ENCODE measurements around the gene LRRC8C.

LRRC8C gene

GRCh38 chr1:89596698-89597097 lies 36.2 kb upstream of the LRRC8C start:
- no peak for FAIRE-seq
- no peak for TF ChIP-seq POLR2A (IDR thresholded peaks at IDR 0.05; ENCODE audit: low read depth, low read length)
- no peak for TF ChIP-seq POU2F2 (IDR thresholded peaks at IDR 0.05; ENCODE audit: low read depth, low read length)
- TF ChIP-seq POLR2AphosphoS5 (IDR thresholded peaks at IDR 0.05; ENCODE audit: low read depth, low read length): no peak
- TF ChIP-seq TAF1 (IDR thresholded peaks at IDR 0.05; ENCODE audit: low read depth, low read length): no peak
- no peak for TF ChIP-seq SPI1 (IDR thresholded peaks at IDR 0.05; ENCODE audit: low read depth, low read length)
- no peak for TF ChIP-seq PAX5 (IDR thresholded peaks at IDR 0.05; ENCODE audit: insufficient read depth, low read length, severe bottlenecking)
- DNase-seq (ENCODE audit: insufficient read length, low spot score): no peak

GRCh38 chr1:89598450-89599331 lies 34.2 kb upstream of the LRRC8C start:
- TF ChIP-seq SPI1 (IDR thresholded peaks at IDR 0.05; ENCODE audit: low read depth, low read length) (no peak), POLR2A (IDR thresholded peaks at IDR 0.05; ENCODE audit: low read depth, low read length) (no peak), PAX5 (IDR thresholded peaks at IDR 0.05; ENCODE audit: insufficient read depth, low read length, severe bottlenecking) (no peak), TAF1 (IDR thresholded peaks at IDR 0.05; ENCODE audit: low read depth, low read length) (no peak), POLR2AphosphoS5 (IDR thresholded peaks at IDR 0.05; ENCODE audit: low read depth, low read length) (no peak), POU2F2 (IDR thresholded peaks at IDR 0.05; ENCODE audit: low read depth, low read length) (no peak)
- FAIRE-seq: peak; percentile 23

GRCh38 chr1:89599332-89599630 lies 33.6 kb upstream of the LRRC8C start:
- FAIRE-seq (no peak), DNase-seq (ENCODE audit: insufficient read length, low spot score) (no peak)
- TF ChIP-seq POLR2A (IDR thresholded peaks at IDR 0.05; ENCODE audit: low read depth, low read length) (no peak), POLR2AphosphoS5 (IDR thresholded peaks at IDR 0.05; ENCODE audit: low read depth, low read length) (no peak), SPI1 (IDR thresholded peaks at IDR 0.05; ENCODE audit: low read depth, low read length) (no peak), TAF1 (IDR thresholded peaks at IDR 0.05; ENCODE audit: low read depth, low read length) (no peak), PAX5 (IDR thresholded peaks at IDR 0.05; ENCODE audit: insufficient read depth, low read length, severe bottlenecking) (no peak), POU2F2 (IDR thresholded peaks at IDR 0.05; ENCODE audit: low read depth, low read length) (no peak)

More at GRCh38 chr1:89598450-89599331, 34.2 kb upstream of the LRRC8C start:
- no peak for DNase-seq (ENCODE audit: insufficient read length, low spot score)

GRCh38 chr1:89600451-89601224 lies 32.3 kb upstream of the LRRC8C start:
- FAIRE-seq (no peak), DNase-seq (ENCODE audit: insufficient read length, low spot score) (no peak)
- TF ChIP-seq POLR2A (IDR thresholded peaks at IDR 0.05; ENCODE audit: low read depth, low read length) (no peak), SPI1 (IDR thresholded peaks at IDR 0.05; ENCODE audit: low read depth, low read length) (peak; percentile 47; the same call in 1 of the 2 replicates), POU2F2 (IDR thresholded peaks at IDR 0.05; ENCODE audit: low read depth, low read length) (no peak)

GRCh38 chr1:89602871-89603404 lies 30.0 kb upstream of the LRRC8C start:
- TF ChIP-seq POU2F2 (IDR thresholded peaks at IDR 0.05; ENCODE audit: low read depth, low read length) (no peak), POLR2A (IDR thresholded peaks at IDR 0.05; ENCODE audit: low read depth, low read length) (no peak), POLR2AphosphoS5 (IDR thresholded peaks at IDR 0.05; ENCODE audit: low read depth, low read length) (no peak), TAF1 (IDR thresholded peaks at IDR 0.05; ENCODE audit: low read depth, low read length) (no peak), SPI1 (IDR thresholded peaks at IDR 0.05; ENCODE audit: low read depth, low read length) (no peak), PAX5 (IDR thresholded peaks at IDR 0.05; ENCODE audit: insufficient read depth, low read length, severe bottlenecking) (no peak)
- FAIRE-seq (no peak), DNase-seq (ENCODE audit: insufficient read length, low spot score) (no peak)

GRCh38 chr1:89603651-89604413 lies 29.1 kb upstream of the LRRC8C start:
- no peak for FAIRE-seq
- no peak for DNase-seq (ENCODE audit: insufficient read length, low spot score)
- TF ChIP-seq POLR2AphosphoS5 (IDR thresholded peaks at IDR 0.05; ENCODE audit: low read depth, low read length) (no peak), POLR2A (IDR thresholded peaks at IDR 0.05; ENCODE audit: low read depth, low read length) (no peak), POU2F2 (IDR thresholded peaks at IDR 0.05; ENCODE audit: low read depth, low read length) (no peak), TAF1 (IDR thresholded peaks at IDR 0.05; ENCODE audit: low read depth, low read length) (no peak), PAX5 (IDR thresholded peaks at IDR 0.05; ENCODE audit: insufficient read depth, low read length, severe bottlenecking) (no peak), SPI1 (IDR thresholded peaks at IDR 0.05; ENCODE audit: low read depth, low read length) (no peak)

GRCh38 chr1:89604414-89604735 lies 28.5 kb upstream of the LRRC8C start:
- no peak for FAIRE-seq
- DNase-seq (ENCODE audit: insufficient read length, low spot score): no peak
- TF ChIP-seq PAX5 (IDR thresholded peaks at IDR 0.05; ENCODE audit: insufficient read depth, low read length, severe bottlenecking) (no peak), SPI1 (IDR thresholded peaks at IDR 0.05; ENCODE audit: low read depth, low read length) (no peak), POU2F2 (IDR thresholded peaks at IDR 0.05; ENCODE audit: low read depth, low read length) (no peak), POLR2A (IDR thresholded peaks at IDR 0.05; ENCODE audit: low read depth, low read length) (no peak), POLR2AphosphoS5 (IDR thresholded peaks at IDR 0.05; ENCODE audit: low read depth, low read length) (no peak), TAF1 (IDR thresholded peaks at IDR 0.05; ENCODE audit: low read depth, low read length) (no peak)

- TF ChIP-seq PAX5 (IDR thresholded peaks at IDR 0.05; ENCODE audit: insufficient read depth, low read length, severe bottlenecking) (no peak), POLR2AphosphoS5 (IDR thresholded peaks at IDR 0.05; ENCODE audit: low read depth, low read length) (no peak), POU2F2 (IDR thresholded peaks at IDR 0.05; ENCODE audit: low read depth, low read length) (no peak), TAF1 (IDR thresholded peaks at IDR 0.05; ENCODE audit: low read depth, low read length) (no peak), POLR2A (IDR thresholded peaks at IDR 0.05; ENCODE audit: low read depth, low read length) (no peak), SPI1 (IDR thresholded peaks at IDR 0.05; ENCODE audit: low read depth, low read length) (no peak)
- DNase-seq (ENCODE audit: insufficient read length, low spot score) (no peak), FAIRE-seq (no peak)
Measured at GRCh38 chr1:89605692-89606091, 27.2 kb upstream of the LRRC8C start.

Measured in GM12891 (cell line).